GM12892 (cell line): ENCODE results near the gene KAZN.

Experiments
- POLR2A ChIP-seq: IDR thresholded peaks from 2 replicates; pipeline ENCODE4 v1.6.1; 2011; ENCODE audit warnings: low read depth, low read length, control low read depth
- POLR2AphosphoS5 ChIP-seq: IDR thresholded peaks from 2 replicates; pipeline ENCODE4 v1.6.1; 2011; ENCODE audit warnings: low read depth, low read length, control low read depth

GRCh38 chr1:14820295-14821085 lies 222.0 kb downstream of the KAZN start:
- TF ChIP-seq POLR2A = no peak
- no peak for TF ChIP-seq POLR2AphosphoS5
